ENCODE measurements around the gene CTSZ.

The CTSZ gene

GRCh38 chr20:59019217-59019616, 12.2 kb upstream of the CTSZ start, which contains the start of gene TUBB1:
TSS of gene TUBB1 (plus strand) at chr20:59019429. CDS start at chr20:59019523, 94 bp downstream.
- Histone ChIP-seq H3K27me3 (ENCODE audit: insufficient read depth, poor library complexity, severe bottlenecking) (no peaks in the 10 kb centered on the region), H3K27ac (replicated peaks) (no peak within 1 kb of the TSS), H3K4me3 (replicated peaks; ENCODE audit: insufficient read depth, low read length) (no peak within 1 kb of the TSS)
- no peak for TF ChIP-seq REST (IDR thresholded peaks at IDR 0.05; ENCODE audit: insufficient replicate concordance, low read depth)
- no peak for TF ChIP-seq CTCF (IDR thresholded peaks at IDR 0.05; ENCODE audit: insufficient read depth, low read length)
- TF ChIP-seq SPI1 (IDR thresholded peaks at IDR 0.05; ENCODE audit: borderline replicate concordance, low read depth): no peak
- TF ChIP-seq POLR2AphosphoS5 (IDR thresholded peaks at IDR 0.05; ENCODE audit: low read depth): no peak
- TF ChIP-seq GABPA (IDR thresholded peaks at IDR 0.05; ENCODE audit: low read depth): no peak
- no peak for DNase-seq (ENCODE audit: low read depth in 1 of 2, low spot score in 1 of 2)

- no peak for DNase-seq (ENCODE audit: low read depth in 1 of 2, low spot score in 1 of 2)
- Histone ChIP-seq H3K27ac (replicated peaks) (no peak overlapping the region), H3K27me3 (ENCODE audit: insufficient read depth, poor library complexity, severe bottlenecking) (no peaks in the 10 kb centered on the region), H3K4me3 (replicated peaks; ENCODE audit: insufficient read depth, low read length) (no peak overlapping the region)
- TF ChIP-seq CTCF (IDR thresholded peaks at IDR 0.05; ENCODE audit: insufficient read depth, low read length): no peak
- TF ChIP-seq POLR2AphosphoS5 (IDR thresholded peaks at IDR 0.05; ENCODE audit: low read depth): no peak
- no peak for TF ChIP-seq GABPA (IDR thresholded peaks at IDR 0.05; ENCODE audit: low read depth)
- TF ChIP-seq SPI1 (IDR thresholded peaks at IDR 0.05; ENCODE audit: borderline replicate concordance, low read depth): no peak
- TF ChIP-seq REST (IDR thresholded peaks at IDR 0.05; ENCODE audit: insufficient replicate concordance, low read depth): no peak
Measured at GRCh38 chr20:59018817-59019216, 11.8 kb upstream of the CTSZ start.

- TF ChIP-seq REST (IDR thresholded peaks at IDR 0.05; ENCODE audit: insufficient replicate concordance, low read depth): no peak
- TF ChIP-seq CTCF (IDR thresholded peaks at IDR 0.05; ENCODE audit: insufficient read depth, low read length): no peak
- TF ChIP-seq GABPA (IDR thresholded peaks at IDR 0.05; ENCODE audit: low read depth): no peak
- TF ChIP-seq SPI1 (IDR thresholded peaks at IDR 0.05; ENCODE audit: borderline replicate concordance, low read depth): no peak
- TF ChIP-seq POLR2AphosphoS5 (IDR thresholded peaks at IDR 0.05; ENCODE audit: low read depth): no peak
- H3K27me3 ChIP-seq (ENCODE audit: insufficient read depth, poor library complexity, severe bottlenecking): no peaks in the 10 kb centered on the region
- DNase-seq (ENCODE audit: low read depth in 1 of 2, low spot score in 1 of 2): no peak
- H3K4me3 ChIP-seq (replicated peaks; ENCODE audit: insufficient read depth, low read length): no peak overlapping the region
- H3K27ac ChIP-seq (replicated peaks): no peak overlapping the region
Measured at GRCh38 chr20:59017493-59018231, 10.6 kb upstream of the CTSZ start.
